Activated B cell treated with CpG ODN at 0.5 μM for 24 hours (primary cell): Measurements from ENCODE around the gene SCYGR4. TPM values are rescaled to one million over a fixed set of nuclear protein-coding genes. Genes with fewer than 3 reads are reported as not detected.
"Not testable (repeated sequence)": the region's sequence is repeated elsewhere in the genome, so short reads cannot be mapped to it uniquely, and the experiment has no call there.

Source experiments
- ATAC-seq: fragments of 200-7000 bp; cut with Tn5 transposase; one replicate; pipeline ENCODE4 v1.10.0; 2021; ENCODE audit warnings: low read depth, mild to moderate bottlenecking, moderate library complexity
- CTCF ChIA-PET: fragments of 350-600 bp; sonication (Branson Sonifier 250); formaldehyde crosslinking; loops from one replicate; lab custom pipeline; 2021; ENCODE audit warnings: antibody characterized with exemption; lab: Charles Lee
- POLR2A ChIA-PET: fragments of 350-600 bp; sonication (Branson Sonifier 250); formaldehyde crosslinking; loops from one replicate; lab custom pipeline; 2021; ENCODE audit warnings: antibody characterized with exemption; lab: Charles Lee
- DNase-seq: peaks from one replicate; pipeline ENCODE4 v3.0.0; 2022
- H3K27ac Mint-ChIP-seq: one replicate; pipeline ENCODE4 v1.8.0; 2020; ENCODE audit warnings: mixed read lengths
- H3K27me3 Mint-ChIP-seq: one replicate; pipeline ENCODE4 v1.8.0; 2021; ENCODE audit warnings: mixed read lengths
- H3K36me3 Mint-ChIP-seq: one replicate; pipeline ENCODE4 v1.8.0; 2021; ENCODE audit warnings: low read depth, mixed read lengths
- H3K4me1 Mint-ChIP-seq: one replicate; pipeline ENCODE4 v1.8.0; 2021; ENCODE audit warnings: mixed read lengths
- H3K4me3 Mint-ChIP-seq: one replicate; pipeline ENCODE4 v1.8.0; 2020; ENCODE audit warnings: mild to moderate bottlenecking, mixed read lengths
- H3K9me3 Mint-ChIP-seq: one replicate; pipeline ENCODE4 v1.8.0; 2020; ENCODE audit warnings: mixed read lengths
- CTCF ChIP-seq: fragments of 200-600 bp; IDR thresholded peaks from one replicate; pipeline ENCODE4 v1.8.0; 2022; ENCODE audit warnings: antibody characterized with exemption, mild to moderate bottlenecking
- intact Hi-C: fragments of 100-400 bp; cut with micrococcal nuclease; formaldehyde crosslinking; loops from one replicate; pipeline ENCODE4 v1.15.1; 2024
- total RNA-seq: library from RNA; stranded (reverse); gene quantifications from 2 replicates; pipeline ENCODE4 v1.2.3, GENCODE V29; 2022

The SCYGR4 gene
- total RNA-seq, 1 donor from 2014 or later, result not detected

GRCh38 chr2:227661025-227661649 lies 43.8 kb downstream of the SCYGR4 start:
- CTCF ChIA-PET, result no interaction called here
- POLR2A ChIA-PET, result no interaction called here
- Mint-ChIP-seq H3K27me3 (peaks cover 7% of the 10 kb centered on the region), H3K4me3 (no peak overlapping the region), H3K4me1 (no peaks in the 10 kb centered on the region), H3K9me3 (no peaks in the 10 kb centered on the region), H3K36me3 (no peaks in the 10 kb centered on the region), H3K27ac (no peak overlapping the region)
- ATAC-seq (no peak), DNase-seq (no peak)
- intact Hi-C loops, result no loop called here
- no peak for TF ChIP-seq CTCF

- Mint-ChIP-seq H3K36me3 (no peaks in the 10 kb centered on the region), H3K9me3 (no peaks in the 10 kb centered on the region), H3K27ac (no peak overlapping the region), H3K4me3 (no peak overlapping the region), H3K27me3 (peaks cover 7% of the 10 kb centered on the region), H3K4me1 (no peaks in the 10 kb centered on the region)
- ATAC-seq (no peak), DNase-seq (no peak)
- intact Hi-C loops, result no loop called here
- ChIA-PET POLR2A (no interaction called here), CTCF (interaction anchor here (1.4 kb wide), 1 partner anchor 104 kb away, joined by 7 read pairs; no protein-coding TSS in a partner anchor)
- TF ChIP-seq CTCF, result no peak
Measured at GRCh38 chr2:227661827-227662226, 44.5 kb downstream of the SCYGR4 start.

- no peaks in the 10 kb centered on the region for H3K9me3 Mint-ChIP-seq
- intact Hi-C loops, result no loop called here
- no peaks in the 10 kb centered on the region for H3K36me3 Mint-ChIP-seq
- H3K4me1 Mint-ChIP-seq, result no peaks in the 10 kb centered on the region
- CTCF ChIA-PET, result no interaction called here
- ATAC-seq (no peak), DNase-seq (no peak)
- no peak overlapping the region for H3K27ac Mint-ChIP-seq
- H3K27me3 Mint-ChIP-seq, result peaks cover 2% of the 10 kb centered on the region
- POLR2A ChIA-PET, result no interaction called here
- TF ChIP-seq CTCF, result no peak
- no peak overlapping the region for H3K4me3 Mint-ChIP-seq
Measured at GRCh38 chr2:227665189-227665940, 48.1 kb downstream of the SCYGR4 start.

- H3K27me3 Mint-ChIP-seq, H3K9me3 Mint-ChIP-seq, intact Hi-C loops, H3K4me3 Mint-ChIP-seq, H3K27ac Mint-ChIP-seq, H3K36me3 Mint-ChIP-seq, DNase-seq, CTCF ChIA-PET, POLR2A ChIA-PET, H3K4me1 Mint-ChIP-seq, ATAC-seq: not testable (repeated sequence)
Measured at GRCh38 chr2:227666631-227667170, 49.4 kb downstream of the SCYGR4 start, which contains the start of gene SCYGR5. TSS of gene SCYGR5 (plus strand) at chr2:227666804. CDS start at chr2:227666804, 0 bp downstream.

Other genes starting within 250 kb of the SCYGR4 start
- not detected in 2 replicates for gene TM4SF20, start 238.2 kb upstream of the SCYGR4 start, total RNA-seq
- gene SCYGR1, start 229.5 kb upstream of the SCYGR4 start, total RNA-seq, result not detected in 2 replicates
- gene AGFG1, start 145.3 kb upstream of the SCYGR4 start, total RNA-seq, result 108 and 125 TPM in 2 replicates
- not detected in 2 replicates for gene SCYGR2, start 18.6 kb upstream of the SCYGR4 start, total RNA-seq
- gene SCYGR3, start 2.7 kb upstream of the SCYGR4 start, total RNA-seq, result not detected in 2 replicates
- not detected in 2 replicates for gene SCYGR5, start 49.3 kb downstream of the SCYGR4 start, total RNA-seq
- not detected in 2 replicates for gene SLC19A3, start 100.5 kb downstream of the SCYGR4 start, total RNA-seq
- gene SCYGR6, start 107.3 kb downstream of the SCYGR4 start, total RNA-seq, result not detected in 2 replicates
- not detected in 2 replicates for gene SCYGR7, start 110.8 kb downstream of the SCYGR4 start, total RNA-seq
- gene SCYGR8, start 128.4 kb downstream of the SCYGR4 start, total RNA-seq, result not detected in 2 replicates
- gene CCL20, start 196.3 kb downstream of the SCYGR4 start, total RNA-seq, result not detected in 2 replicates